NCI-H82 treated with DMSO at 0.1 percent for 48 hours (cell line): Measurements from ENCODE around the gene OR10AG1.

ENCODE experiments used
- DNase-seq: peaks from one replicate; lab custom pipeline; 2025; ENCODE audit not compliant: unreplicated experiment; lab: John Stamatoyannopoulos, UW

The OR10AG1 gene, protein sequence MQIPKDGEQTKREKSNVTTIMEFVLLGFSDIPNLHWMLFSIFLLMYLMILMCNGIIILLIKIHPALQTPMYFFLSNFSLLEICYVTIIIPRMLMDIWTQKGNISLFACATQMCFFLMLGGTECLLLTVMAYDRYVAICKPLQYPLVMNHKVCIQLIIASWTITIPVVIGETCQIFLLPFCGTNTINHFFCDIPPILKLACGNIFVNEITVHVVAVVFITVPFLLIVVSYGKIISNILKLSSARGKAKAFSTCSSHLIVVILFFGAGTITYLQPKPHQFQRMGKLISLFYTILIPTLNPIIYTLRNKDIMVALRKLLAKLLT

DNA sequence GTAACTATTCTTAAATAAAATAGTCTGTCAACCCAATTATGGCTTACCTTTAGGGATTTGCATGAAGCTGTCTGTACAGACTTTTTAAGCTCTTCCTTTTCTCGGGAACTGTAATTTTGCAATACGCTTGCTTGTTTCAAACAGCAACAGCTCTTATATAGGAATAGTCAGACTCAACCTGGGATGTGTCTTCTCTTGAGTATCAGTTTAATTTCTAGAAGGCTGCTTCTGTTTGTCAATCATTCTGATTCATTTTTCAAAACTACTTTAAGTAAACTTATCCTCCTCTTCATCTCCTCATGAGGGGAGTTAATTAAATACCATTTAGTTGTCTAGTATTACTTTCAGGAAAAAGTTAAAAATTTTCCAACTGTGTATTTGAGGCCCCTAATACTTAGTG is at the start of gene OR10AG1:
OR10AG1 (minus strand) TSS at position 101 of the 400 bp plus-strand sequence; CDS start at position 63, 38 bp downstream.
- no peak for DNase-seq

DNA sequence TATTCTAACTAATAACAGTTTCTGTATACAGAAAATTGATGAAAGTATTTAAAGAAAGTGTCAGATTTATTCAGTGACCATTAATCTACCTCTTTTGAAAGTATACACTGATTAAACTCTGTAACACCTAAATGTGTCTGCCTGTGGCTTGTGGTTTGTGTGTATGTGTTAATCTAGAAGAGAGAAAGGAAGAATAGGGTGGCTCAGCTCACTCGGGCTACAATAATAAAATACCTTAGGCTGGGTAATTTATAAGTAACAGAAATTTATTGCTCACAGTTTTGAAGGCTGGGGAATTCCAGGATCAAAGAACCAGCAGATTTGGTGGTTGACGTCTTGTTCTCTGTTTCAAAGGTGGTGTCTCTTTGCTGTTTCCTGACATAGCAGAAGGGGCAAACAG is 44.1 kb upstream of the OR10AG1 start:
- DNase-seq, result no peak

DNA sequence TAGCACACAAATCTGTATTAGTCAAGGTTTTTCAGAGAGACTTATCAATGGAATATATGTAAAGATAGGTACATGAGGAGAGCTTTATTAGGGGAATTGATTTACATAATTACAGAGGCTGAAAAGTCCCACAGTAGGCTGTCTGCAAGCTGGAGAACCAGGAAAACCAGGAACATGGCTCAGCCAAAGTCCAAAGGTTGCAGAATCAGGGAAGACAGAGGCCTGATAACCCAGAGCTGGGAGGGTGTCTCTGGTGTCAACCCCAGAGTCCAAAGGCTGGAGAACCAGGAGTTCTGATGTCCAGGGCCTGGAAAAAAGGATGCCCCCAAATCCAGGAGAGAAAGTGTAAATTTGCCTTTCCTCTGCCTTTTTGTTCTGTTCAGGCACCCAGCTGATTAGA is 41.0 kb upstream of the OR10AG1 start:
- DNase-seq, result no peak

DNA sequence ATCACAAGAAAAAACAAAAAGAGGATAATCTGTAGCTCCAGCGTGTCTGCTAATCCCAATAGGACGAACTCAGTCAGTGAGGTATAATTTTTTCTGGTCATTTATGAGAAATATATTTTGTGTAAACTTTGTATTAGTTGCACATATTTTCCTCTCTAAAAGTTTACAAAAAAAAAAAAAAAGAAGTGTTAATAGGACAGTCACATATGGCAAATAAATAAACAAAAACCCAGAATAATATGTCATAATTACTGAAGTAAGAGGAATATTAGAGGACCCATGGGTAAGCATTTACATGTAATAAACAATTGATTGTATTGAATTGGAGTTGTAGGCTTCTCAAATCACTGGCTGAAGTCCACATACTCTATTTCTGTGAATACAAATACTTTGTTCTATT is 24.8 kb upstream of the OR10AG1 start, which contains the start of gene OR5F1:
OR5F1 (minus strand) TSS at position 101 of the 400 bp plus-strand sequence; CDS start at position 101, 0 bp downstream.
- no peak for DNase-seq

DNA sequence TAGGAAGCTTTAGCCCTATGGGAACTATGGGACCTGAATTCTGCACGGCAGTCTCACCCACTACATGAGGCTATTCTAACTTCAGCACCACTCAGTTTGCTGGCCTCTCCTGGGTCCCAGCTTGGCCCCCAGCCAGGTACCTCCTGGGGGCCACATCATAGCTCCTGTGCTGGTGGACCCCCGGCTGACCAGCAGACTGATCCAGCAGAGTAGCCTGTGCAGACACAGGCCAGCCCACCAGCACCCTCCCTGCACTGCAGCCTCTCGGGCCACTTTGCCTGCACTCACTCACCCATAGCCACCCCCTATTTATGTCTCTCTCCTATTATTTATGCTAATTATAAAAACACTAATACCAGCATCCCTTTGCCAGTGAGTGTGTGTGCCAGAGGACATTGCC is 1.2 kb upstream of the OR10AG1 start:
- DNase-seq, result no peak

DNA sequence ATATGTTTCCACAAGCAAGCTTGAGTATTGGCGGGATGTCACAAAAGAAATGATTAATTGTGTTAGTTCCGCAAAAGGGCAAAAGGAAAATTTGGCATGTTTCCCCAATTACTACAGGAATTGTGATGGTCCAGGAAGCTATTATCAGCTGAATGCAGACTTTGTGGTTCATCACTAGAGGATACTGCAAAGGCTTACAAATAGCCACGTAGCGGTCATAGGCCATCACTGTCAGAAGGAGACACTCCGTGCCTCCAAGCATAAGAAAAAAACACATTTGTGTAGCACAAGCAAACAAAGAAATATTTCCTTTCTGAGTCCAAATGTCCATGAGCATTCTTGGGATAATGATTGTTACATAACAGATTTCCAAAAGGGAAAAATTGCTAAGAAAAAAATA is 1.8 kb downstream of the OR10AG1 start:
- DNase-seq, result no peak

DNA sequence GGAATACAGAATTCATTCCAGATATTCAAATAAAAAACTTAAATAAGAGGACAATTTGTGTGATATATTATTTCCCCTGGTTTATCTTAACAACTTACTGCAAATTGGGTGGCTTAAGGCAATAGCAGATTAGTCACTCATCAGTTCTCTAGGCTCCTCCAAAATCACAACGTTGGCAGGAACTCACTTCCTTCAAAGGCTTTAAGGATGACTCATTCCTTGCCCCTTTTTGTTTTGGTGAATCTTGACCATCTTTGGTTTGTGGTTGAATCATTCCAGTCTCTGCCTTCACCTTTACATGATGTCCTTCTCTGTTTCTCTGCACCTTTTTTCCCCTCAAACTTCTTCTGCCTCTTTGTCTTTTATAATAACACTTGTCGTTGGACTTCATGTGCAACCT is 3.4 kb downstream of the OR10AG1 start:
- DNase-seq, result no peak

DNA sequence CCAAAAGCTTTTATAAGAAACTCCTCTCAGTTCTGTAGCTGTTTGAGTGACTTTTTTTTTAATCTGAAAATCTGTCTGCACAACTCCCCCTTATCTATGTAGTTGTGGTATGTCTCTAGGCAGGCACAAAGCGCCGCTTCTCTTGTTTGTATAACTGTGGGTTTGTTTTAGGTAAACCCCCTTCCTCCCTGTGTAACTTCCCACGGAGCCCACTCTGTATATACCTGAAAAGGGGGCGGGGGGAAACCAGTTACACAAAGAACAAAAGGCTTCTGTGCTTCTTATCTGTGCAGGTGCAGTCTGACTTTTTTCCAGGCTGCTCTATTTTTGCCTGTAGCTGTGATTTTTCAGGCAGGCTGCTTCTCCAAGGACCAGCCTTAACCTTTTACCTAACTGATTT is 13.2 kb downstream of the OR10AG1 start:
- no peak for DNase-seq

DNA sequence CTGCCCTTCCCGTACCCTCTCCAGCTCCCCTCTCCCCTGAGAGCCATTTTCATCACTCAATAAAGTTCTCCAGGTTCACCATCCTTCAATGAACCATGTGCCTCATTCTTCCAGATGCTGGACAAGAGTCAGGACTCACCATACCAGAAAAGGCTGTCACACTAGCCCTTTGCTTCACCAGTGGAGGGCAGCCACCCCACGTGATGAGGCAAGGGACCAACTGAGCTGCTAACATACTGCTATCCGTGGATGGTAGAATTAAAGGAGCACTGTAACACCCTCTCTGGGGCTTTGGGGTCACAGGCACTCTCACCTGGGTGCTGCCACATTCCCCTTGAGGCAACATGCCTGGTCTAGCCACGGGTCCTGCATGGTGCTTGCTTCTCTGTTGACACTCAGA is 20.4 kb downstream of the OR10AG1 start:
- DNase-seq, result no peak

DNA sequence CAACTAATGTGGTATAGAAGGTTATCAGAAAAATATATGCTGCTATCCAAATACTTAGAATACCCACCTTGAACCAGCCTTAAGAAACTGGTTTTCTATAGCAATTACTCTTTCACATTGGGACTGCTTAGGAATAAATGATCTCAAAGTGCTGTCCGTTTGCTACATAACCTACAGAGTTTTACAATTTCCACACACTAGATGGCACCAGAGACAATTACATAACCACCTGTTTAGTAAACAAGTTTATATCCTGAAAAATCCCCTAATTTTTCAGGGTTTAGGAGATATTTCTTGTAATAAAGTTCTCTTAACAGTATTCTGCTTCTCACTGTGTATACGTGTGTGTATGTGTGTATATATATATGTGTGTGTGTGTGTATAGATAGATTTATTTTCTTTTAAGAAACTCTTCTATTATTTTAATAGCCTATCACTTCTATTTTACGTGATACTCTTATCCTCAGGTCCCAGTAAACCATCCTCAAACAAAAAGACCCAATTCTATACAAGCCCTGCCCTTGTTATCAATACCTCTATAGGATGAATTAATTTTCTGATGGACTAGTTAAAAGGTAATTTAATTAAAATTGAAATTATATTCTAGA is 26.9 kb downstream of the OR10AG1 start:
- DNase-seq, result no peak

DNA sequence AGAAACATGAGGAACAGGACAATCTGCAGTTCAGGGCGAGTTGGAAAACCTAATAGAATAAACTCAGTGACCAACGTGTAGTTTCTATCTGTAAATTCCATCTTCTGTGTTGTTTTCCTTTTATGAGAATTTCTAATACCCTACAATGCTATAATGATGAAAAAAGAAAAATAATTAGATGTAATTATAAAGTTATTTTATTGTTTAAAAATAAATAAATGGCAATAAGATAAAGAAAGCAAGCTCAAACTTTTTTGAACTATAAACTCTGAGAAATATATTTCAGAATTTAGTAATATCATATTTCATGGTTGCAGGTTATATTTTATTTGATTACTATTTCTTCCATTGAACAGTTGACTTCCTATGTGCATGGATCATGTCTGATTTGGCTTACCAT is 33.4 kb downstream of the OR10AG1 start, which contains the start of gene OR5I1:
OR5I1 (minus strand) TSS at position 101 of the 400 bp plus-strand sequence; CDS start at position 101, 0 bp downstream.
- no peak for DNase-seq

DNA sequence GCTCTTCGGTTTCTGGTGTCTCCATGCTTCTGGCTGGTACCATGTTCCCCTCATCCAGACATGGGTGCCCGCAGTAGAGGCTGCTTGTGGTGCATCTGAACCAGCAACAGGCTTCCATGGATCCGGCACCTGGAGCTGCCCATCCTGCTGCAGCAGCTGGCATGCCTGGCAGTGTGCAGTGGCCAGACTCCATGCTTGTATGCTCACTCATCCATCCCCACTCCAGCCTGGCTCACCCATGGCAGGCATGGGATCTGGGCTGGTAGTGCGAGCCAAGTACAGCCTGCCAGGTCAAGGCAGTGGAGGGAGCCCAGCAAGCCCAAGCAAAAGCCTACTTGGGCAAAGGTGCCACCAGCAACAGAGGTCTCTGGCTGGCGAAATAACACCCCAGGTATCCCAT is 49.2 kb downstream of the OR10AG1 start:
- DNase-seq, result no peak
